C4-2B (cell line): ENCODE measurements around the gene LRRC58.

ENCODE experiments used
- ZFX ChIP-seq: fragments of 450-650 bp; IDR thresholded peaks from 2 replicates; pipeline ENCODE4 v1.6.1; 2017
- TF ChIP-seq, protein P1 (sequence below): fragments of 450-650 bp; conservative IDR thresholded peaks from 2 replicates; pipeline ENCODE4 v1.5.1; 2017; ENCODE audit warnings: mild to moderate bottlenecking

DNA sequence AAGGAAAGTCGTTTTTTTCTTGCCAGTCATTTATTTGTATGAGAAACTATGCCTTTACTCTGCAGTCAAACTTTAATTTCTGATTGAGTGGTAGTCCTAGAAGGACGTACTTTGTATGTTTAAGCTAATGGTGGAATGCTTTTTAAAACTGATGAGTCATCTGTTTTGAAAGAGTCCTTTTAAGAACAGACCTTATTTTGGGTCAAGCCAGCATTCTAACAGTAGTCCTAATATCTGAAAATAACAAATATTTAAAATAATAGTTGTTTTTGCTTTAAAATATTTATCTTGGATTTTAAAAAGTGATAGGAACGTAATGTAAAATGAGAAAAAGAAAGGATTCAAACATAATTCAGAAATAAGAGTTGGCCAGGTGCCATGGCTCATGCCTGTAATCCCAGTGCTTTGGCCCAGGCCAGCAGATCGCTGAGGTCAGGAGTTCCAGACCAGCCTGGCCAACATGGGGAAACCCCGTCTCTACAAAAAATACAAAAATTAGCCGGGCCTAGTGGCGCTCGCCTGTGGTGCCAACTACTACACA, 1.3 kb upstream of the LRRC58 start:
- TF ChIP-seq, protein P1, sequence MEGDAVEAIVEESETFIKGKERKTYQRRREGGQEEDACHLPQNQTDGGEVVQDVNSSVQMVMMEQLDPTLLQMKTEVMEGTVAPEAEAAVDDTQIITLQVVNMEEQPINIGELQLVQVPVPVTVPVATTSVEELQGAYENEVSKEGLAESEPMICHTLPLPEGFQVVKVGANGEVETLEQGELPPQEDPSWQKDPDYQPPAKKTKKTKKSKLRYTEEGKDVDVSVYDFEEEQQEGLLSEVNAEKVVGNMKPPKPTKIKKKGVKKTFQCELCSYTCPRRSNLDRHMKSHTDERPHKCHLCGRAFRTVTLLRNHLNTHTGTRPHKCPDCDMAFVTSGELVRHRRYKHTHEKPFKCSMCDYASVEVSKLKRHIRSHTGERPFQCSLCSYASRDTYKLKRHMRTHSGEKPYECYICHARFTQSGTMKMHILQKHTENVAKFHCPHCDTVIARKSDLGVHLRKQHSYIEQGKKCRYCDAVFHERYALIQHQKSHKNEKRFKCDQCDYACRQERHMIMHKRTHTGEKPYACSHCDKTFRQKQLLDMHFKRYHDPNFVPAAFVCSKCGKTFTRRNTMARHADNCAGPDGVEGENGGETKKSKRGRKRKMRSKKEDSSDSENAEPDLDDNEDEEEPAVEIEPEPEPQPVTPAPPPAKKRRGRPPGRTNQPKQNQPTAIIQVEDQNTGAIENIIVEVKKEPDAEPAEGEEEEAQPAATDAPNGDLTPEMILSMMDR = no peak
- TF ChIP-seq ZFX = no peak
